Effector memory CD8-positive, alpha-beta T cell (primary cell): ENCODE data around the gene BASP1.

Experiments used
- ATAC-seq: fragments of 150-1000 bp; cut with Tn5 transposase; replicated peaks from 2 replicates; pipeline ENCODE4 v1.10.0; 2021; ENCODE audit warnings: mild to moderate bottlenecking, moderate library complexity
- DNase-seq, 3 experiments: peaks; one replicate each; pipeline ENCODE4 v3.0.0; 2021
- H3K27ac Mint-ChIP-seq, 2 donors: one replicate each; pipeline ENCODE4 v1.8.0; 2022; ENCODE audit warnings: mild to moderate bottlenecking in 2 of 2, mixed read lengths in 2 of 2, moderate library complexity in 2 of 2
- H3K27me3 Mint-ChIP-seq, 2 donors: one replicate each; pipeline ENCODE4 v1.8.0; 2022; ENCODE audit warnings: mixed read lengths in 2 of 2
- H3K36me3 Mint-ChIP-seq: one replicate; pipeline ENCODE4 v1.8.0; 2022; ENCODE audit warnings: mild to moderate bottlenecking, moderate library complexity, mixed read lengths; ENCODE audit not compliant: insufficient read depth
- H3K4me1 Mint-ChIP-seq, 2 donors: one replicate each; pipeline ENCODE4 v1.8.0; 2022; ENCODE audit warnings: low read depth in 2 of 2, mixed read lengths in 2 of 2
- H3K4me3 Mint-ChIP-seq, 2 donors: one replicate each; pipeline ENCODE4 v1.8.0; 2022; ENCODE audit warnings: mild to moderate bottlenecking in 2 of 2, mixed read lengths in 2 of 2, moderate library complexity in 2 of 2
- H3K9me3 Mint-ChIP-seq, 2 donors: one replicate each; pipeline ENCODE4 v1.8.0; 2022; ENCODE audit warnings: mixed read lengths in 2 of 2
- total RNA-seq, 9 experiments: gene quantifications; one replicate each; lab custom pipeline; 2026; lab: John Stamatoyannopoulos, UW

The BASP1 gene
- 0 to 3.9 (median 0.11) reads per million in 9 experiments for total RNA-seq

GRCh38 chr5:17217493-17218352 lies at the start of gene BASP1:
Gene BASP1 (plus strand): TSS chr5:17217631. CDS start chr5:17275217, 57,586 bp downstream.
- Mint-ChIP-seq H3K27ac (no peak within 1 kb of the TSS), H3K4me3 (peak within 1 kb of the TSS in 1 of 2 donors; percentile 48), H3K27me3 (peaks cover 25 to 34% of the 10 kb centered on the region in 2 donors), H3K9me3 (peaks cover 0 to 4% of the 10 kb centered on the region in 2 donors), H3K36me3 (no peaks in the 10 kb centered on the region), H3K4me1 (no peaks in the 10 kb centered on the region)
- DNase-seq: no peak
- ATAC-seq: no peak

- DNase-seq: no peak
These were observed 47.9 kb upstream of the BASP1 start for GRCh38 chr5:17169507-17169906.

GRCh38 chr5:17172791-17173190 lies 44.6 kb upstream of the BASP1 start:
- ATAC-seq (no peak), DNase-seq (no peak)
- Mint-ChIP-seq H3K27me3 (no peaks in the 10 kb centered on the region), H3K36me3 (no peaks in the 10 kb centered on the region), H3K4me3 (no peak overlapping the region), H3K9me3 (peaks cover 0 to 8% of the 10 kb centered on the region in 2 donors), H3K4me1 (no peaks in the 10 kb centered on the region), H3K27ac (no peak overlapping the region)

More at GRCh38 chr5:17169507-17169906, 47.9 kb upstream of the BASP1 start:
- Mint-ChIP-seq H3K9me3 (peaks cover under 1 to 8% of the 10 kb centered on the region in 2 donors), H3K27ac (no peak overlapping the region), H3K4me1 (no peaks in the 10 kb centered on the region), H3K36me3 (no peaks in the 10 kb centered on the region), H3K27me3 (no peaks in the 10 kb centered on the region), H3K4me3 (no peak overlapping the region)
- no peak for ATAC-seq

- DNase-seq: no peak
- H3K4me3 Mint-ChIP-seq: no peak overlapping the region
- ATAC-seq: no peak
- no peaks in the 10 kb centered on the region for H3K36me3 Mint-ChIP-seq
- H3K27ac Mint-ChIP-seq: no peak overlapping the region
- H3K4me1 Mint-ChIP-seq: no peaks in the 10 kb centered on the region
- H3K27me3 Mint-ChIP-seq: no peaks in the 10 kb centered on the region
- peaks cover 5 to 12% of the 10 kb centered on the region in 2 donors for H3K9me3 Mint-ChIP-seq
These were observed 42.5 kb upstream of the BASP1 start for GRCh38 chr5:17174965-17175364.

GRCh38 chr5:17177501-17178372 lies 39.7 kb upstream of the BASP1 start:
- H3K4me3 Mint-ChIP-seq: no peak overlapping the region
- no peaks in the 10 kb centered on the region for H3K4me1 Mint-ChIP-seq
- ATAC-seq (no peak), DNase-seq (no peak)
- no peaks in the 10 kb centered on the region for H3K36me3 Mint-ChIP-seq
- H3K27me3 Mint-ChIP-seq: no peaks in the 10 kb centered on the region
- H3K9me3 Mint-ChIP-seq: peaks cover 5 to 7% of the 10 kb centered on the region in 2 donors
- H3K27ac Mint-ChIP-seq: no peak overlapping the region

- Mint-ChIP-seq H3K4me3 (no peak overlapping the region), H3K27ac (no peak overlapping the region), H3K36me3 (no peaks in the 10 kb centered on the region), H3K4me1 (no peaks in the 10 kb centered on the region), H3K27me3 (no peaks in the 10 kb centered on the region), H3K9me3 (peaks cover 5 to 7% of the 10 kb centered on the region in 2 donors)
- DNase-seq (no peak), ATAC-seq (no peak)
These were observed 39.1 kb upstream of the BASP1 start for GRCh38 chr5:17178373-17178675.

GRCh38 chr5:17180330-17180843 lies 37.0 kb upstream of the BASP1 start:
- no peaks in the 10 kb centered on the region for H3K36me3 Mint-ChIP-seq
- H3K4me1 Mint-ChIP-seq: no peaks in the 10 kb centered on the region
- no peak for DNase-seq
- H3K4me3 Mint-ChIP-seq: no peak overlapping the region
- H3K27ac Mint-ChIP-seq: no peak overlapping the region
- peaks cover 5 to 7% of the 10 kb centered on the region in 2 donors for H3K9me3 Mint-ChIP-seq
- no peaks in the 10 kb centered on the region for H3K27me3 Mint-ChIP-seq
- no peak for ATAC-seq

GRCh38 chr5:17180864-17181723 lies 36.3 kb upstream of the BASP1 start:
- Mint-ChIP-seq H3K27me3 (no peaks in the 10 kb centered on the region), H3K4me1 (no peaks in the 10 kb centered on the region)
- no peak for ATAC-seq

GRCh38 chr5:17182494-17182893 lies 34.9 kb upstream of the BASP1 start:
- Mint-ChIP-seq H3K27me3 (no peaks in the 10 kb centered on the region), H3K4me1 (no peaks in the 10 kb centered on the region), H3K9me3 (peaks cover 5 to 11% of the 10 kb centered on the region in 2 donors), H3K36me3 (no peaks in the 10 kb centered on the region), H3K4me3 (no peak overlapping the region), H3K27ac (no peak overlapping the region)
- ATAC-seq (no peak), DNase-seq (no peak)

More at GRCh38 chr5:17180864-17181723, 36.3 kb upstream of the BASP1 start:
- Mint-ChIP-seq H3K4me3 (no peak overlapping the region), H3K36me3 (no peaks in the 10 kb centered on the region), H3K27ac (no peak overlapping the region), H3K9me3 (peaks cover 5 to 7% of the 10 kb centered on the region in 2 donors)
- no peak for DNase-seq

- Mint-ChIP-seq H3K36me3 (no peaks in the 10 kb centered on the region), H3K27ac (no peak overlapping the region), H3K4me3 (no peak overlapping the region), H3K9me3 (peaks cover 5 to 11% of the 10 kb centered on the region in 2 donors), H3K4me1 (no peaks in the 10 kb centered on the region), H3K27me3 (no peaks in the 10 kb centered on the region)
- ATAC-seq (no peak), DNase-seq (no peak)
These were observed 34.5 kb upstream of the BASP1 start for GRCh38 chr5:17182981-17183380.

- Mint-ChIP-seq H3K4me1 (no peaks in the 10 kb centered on the region), H3K36me3 (no peaks in the 10 kb centered on the region), H3K27ac (no peak overlapping the region), H3K9me3 (peaks cover 5 to 11% of the 10 kb centered on the region in 2 donors), H3K27me3 (no peaks in the 10 kb centered on the region), H3K4me3 (no peak overlapping the region)
- DNase-seq (no peak), ATAC-seq (no peak)
These were observed 33.6 kb upstream of the BASP1 start for GRCh38 chr5:17183831-17184230.

GRCh38 chr5:17184588-17184987 lies 32.8 kb upstream of the BASP1 start:
- peaks cover 0 to 3% of the 10 kb centered on the region in 2 donors for H3K4me1 Mint-ChIP-seq
- no peak for DNase-seq
- no peak overlapping the region for H3K4me3 Mint-ChIP-seq
- no peaks in the 10 kb centered on the region for H3K36me3 Mint-ChIP-seq
- ATAC-seq: no peak
- peaks cover 2 to 9% of the 10 kb centered on the region in 2 donors for H3K9me3 Mint-ChIP-seq
- H3K27me3 Mint-ChIP-seq: no peaks in the 10 kb centered on the region
- no peak overlapping the region for H3K27ac Mint-ChIP-seq

- ATAC-seq: no peak
- peaks cover 0 to 7% of the 10 kb centered on the region in 2 donors for H3K9me3 Mint-ChIP-seq
- DNase-seq: no peak
- H3K27me3 Mint-ChIP-seq: no peaks in the 10 kb centered on the region
- no peak overlapping the region for H3K27ac Mint-ChIP-seq
- H3K4me1 Mint-ChIP-seq: peaks cover 0 to 3% of the 10 kb centered on the region in 2 donors
- H3K36me3 Mint-ChIP-seq: no peaks in the 10 kb centered on the region
- H3K4me3 Mint-ChIP-seq: no peak overlapping the region
These were observed 32.1 kb upstream of the BASP1 start for GRCh38 chr5:17185349-17185748.
